ENCODE measurements around the gene SLAIN1.

SLAIN1 gene

GRCh38 chr13:77752512-77753069, 55.1 kb downstream of the SLAIN1 start:
- no peak for DNase-seq

DNA sequence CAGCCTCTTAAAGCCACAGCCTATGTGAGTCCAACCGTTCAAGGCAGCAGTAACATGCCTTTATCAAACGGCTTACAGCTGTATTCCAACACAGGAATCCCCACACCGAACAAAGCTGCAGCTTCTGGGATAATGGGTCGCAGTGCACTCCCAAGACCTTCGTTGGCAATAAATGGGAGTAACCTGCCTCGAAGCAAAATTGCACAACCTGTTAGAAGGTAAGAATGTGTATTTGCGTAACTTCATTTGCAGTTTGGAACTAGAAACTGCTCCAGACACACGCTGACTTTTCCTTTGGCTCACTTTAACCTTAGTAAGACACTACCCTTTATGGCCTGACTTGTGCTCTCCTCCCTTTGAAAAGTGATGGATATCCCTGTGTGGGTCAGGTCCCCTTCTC, 63.4 kb downstream of the SLAIN1 start:
- no peak for DNase-seq

GRCh38 chr13:77767413-77767812, 69.9 kb downstream of the SLAIN1 start:
- DNase-seq = no peak

DNA sequence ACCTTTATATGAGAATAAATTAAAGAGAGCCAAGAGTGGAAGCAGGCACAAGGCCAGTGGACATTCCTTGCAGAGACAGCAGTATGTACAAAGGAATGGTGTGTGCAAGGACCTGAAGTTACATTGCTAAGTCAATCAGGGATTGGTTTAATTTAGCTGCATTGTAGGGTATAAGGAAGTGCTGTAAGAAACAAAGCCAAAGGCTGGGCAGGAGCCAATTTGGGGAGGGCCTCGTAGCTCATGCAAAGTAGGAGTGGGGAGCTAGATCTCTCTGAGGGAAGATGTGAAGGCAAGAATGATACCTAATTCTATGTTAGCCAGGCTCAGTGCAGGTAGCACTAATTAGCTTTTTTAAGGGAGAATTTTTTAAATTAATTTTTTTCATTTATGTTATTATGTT, 76.7 kb downstream of the SLAIN1 start:
- DNase-seq = no peak

DNA sequence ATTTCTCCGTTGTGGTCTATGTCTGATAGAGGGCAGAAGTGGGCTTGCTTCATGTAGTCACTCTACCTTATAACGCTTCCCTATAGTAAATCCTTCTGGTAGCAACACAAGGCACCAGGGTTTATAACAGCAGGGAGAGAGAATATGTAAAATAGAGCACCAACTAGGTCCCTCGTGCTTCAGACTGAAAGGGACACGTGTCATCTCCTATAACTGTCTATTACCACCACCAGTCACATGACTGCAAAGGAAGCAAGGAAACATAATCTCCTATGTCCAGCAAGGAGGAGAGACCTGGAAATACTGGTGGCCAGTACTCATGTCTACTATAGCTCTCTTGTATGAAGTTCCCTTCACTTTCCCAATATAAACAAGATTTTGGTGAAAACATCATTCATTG, 79.2 kb downstream of the SLAIN1 start:
- DNase-seq = no peak

- DNase-seq = peak in 1 of 2 donors; percentile 12
Measured at GRCh38 chr13:77779552-77780272, 82.2 kb downstream of the SLAIN1 start.

- no peak for DNase-seq
Measured at GRCh38 chr13:77781808-77782207, 84.3 kb downstream of the SLAIN1 start.

- no peak for DNase-seq
Measured at GRCh38 chr13:77784515-77784914, 87.0 kb downstream of the SLAIN1 start.

GRCh38 chr13:77786695-77787287, 89.3 kb downstream of the SLAIN1 start:
- no peak for DNase-seq

GRCh38 chr13:77789376-77789775, 91.9 kb downstream of the SLAIN1 start:
- DNase-seq = no peak

- DNase-seq = no peak
Measured at GRCh38 chr13:77800219-77800618, 102.7 kb downstream of the SLAIN1 start.

DNA sequence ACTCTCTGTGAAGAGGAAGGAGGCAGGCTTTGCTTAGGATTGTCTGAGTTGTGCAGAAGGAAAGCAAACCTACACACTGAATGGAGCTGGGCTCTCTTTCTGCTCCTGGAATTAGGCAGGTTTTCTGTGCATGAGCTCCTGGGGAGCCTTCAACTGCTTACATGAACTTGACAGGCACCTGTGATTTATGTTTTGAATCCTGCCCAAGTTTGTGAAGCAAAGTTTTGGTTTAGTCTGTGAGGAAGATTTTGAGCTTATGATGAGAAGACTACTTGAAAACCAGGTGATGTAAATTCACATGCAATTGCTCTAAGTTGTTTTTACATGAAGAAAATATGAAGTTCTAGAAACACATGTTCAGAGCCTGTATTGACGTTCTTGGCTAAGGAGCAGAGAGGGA, 109.0 kb downstream of the SLAIN1 start:
- DNase-seq = no peak

- DNase-seq = no peak
Measured at GRCh38 chr13:77807431-77808135, 110.1 kb downstream of the SLAIN1 start.

DNA sequence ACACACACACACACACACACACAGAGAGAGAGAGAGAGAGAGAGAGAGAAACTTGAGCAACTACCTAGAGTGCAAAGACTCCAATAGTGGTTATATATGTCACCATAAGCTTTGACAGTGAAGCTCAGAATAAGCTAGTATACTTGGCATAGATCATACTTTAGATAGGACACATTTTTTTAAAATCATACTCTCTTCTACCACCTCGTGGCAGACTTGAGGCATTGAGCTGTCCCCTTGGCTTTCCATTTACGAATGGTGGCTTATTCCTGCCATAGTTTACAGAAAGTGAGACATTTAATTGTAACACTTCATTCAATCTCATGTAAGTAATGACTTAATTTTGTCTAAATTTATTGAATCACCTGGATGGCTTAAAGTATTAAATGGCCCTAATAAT, 112.9 kb downstream of the SLAIN1 start:
- DNase-seq = no peak

DNA sequence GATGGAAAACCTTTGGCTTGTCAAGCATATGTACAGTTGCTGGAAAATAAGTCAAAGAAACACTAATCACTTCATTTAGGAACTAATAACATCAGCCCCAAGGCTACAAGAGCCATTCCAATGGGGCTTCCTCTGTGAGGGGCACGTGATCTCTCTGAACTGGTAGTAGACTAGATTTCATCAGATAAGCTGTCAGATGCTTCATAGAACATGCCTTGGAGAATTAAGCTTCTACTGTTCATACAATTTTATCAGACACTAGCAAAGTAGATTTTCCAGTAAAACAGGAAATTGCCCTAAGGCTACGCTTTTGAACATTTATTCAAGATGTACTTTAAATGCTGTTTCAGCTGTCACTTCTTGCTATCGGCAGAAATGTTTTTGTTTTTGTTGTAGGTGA, 113.4 kb downstream of the SLAIN1 start:
- no peak for DNase-seq

- no peak for DNase-seq
Measured at GRCh38 chr13:77811381-77811780, 113.9 kb downstream of the SLAIN1 start.

DNA sequence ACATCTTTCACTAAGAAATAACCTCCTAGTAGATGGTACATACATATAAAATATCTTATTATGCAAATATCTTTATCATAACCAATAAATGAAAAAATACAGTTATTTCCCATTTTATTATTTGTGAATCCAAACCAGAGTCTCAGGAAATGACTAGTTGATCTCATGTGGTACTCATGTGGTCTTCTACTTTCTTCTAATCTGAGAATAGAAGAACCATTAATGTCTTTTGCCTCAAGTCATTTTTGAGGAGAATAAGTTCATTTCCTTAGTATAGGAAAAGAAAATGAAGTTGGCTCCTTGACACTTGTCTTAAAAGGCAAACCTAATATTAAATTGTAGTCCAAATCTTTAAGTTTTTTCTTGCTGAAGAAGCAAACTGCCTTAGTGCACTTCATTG, 114.5 kb downstream of the SLAIN1 start:
- DNase-seq = no peak
